ENCODE results near the gene NALCN.
"Not testable (repeated sequence)": the region's sequence is repeated elsewhere in the genome, so short reads cannot be mapped to it uniquely, and the experiment has no call there.

Gene NALCN

GRCh38 chr13:101331731-101332130, 84.6 kb downstream of the NALCN start:
- DNase-seq, result no peak

- DNase-seq, result no peak
These were observed 88.4 kb downstream of the NALCN start for GRCh38 chr13:101327871-101328270.

- DNase-seq, result no peak
These were observed 89.6 kb downstream of the NALCN start for GRCh38 chr13:101326710-101327109.

GRCh38 chr13:101325423-101325822, 90.9 kb downstream of the NALCN start:
- peak; percentile 11 for DNase-seq

GRCh38 chr13:101323601-101324000, 92.7 kb downstream of the NALCN start:
- DNase-seq, result no peak

GRCh38 chr13:101317986-101318523, 98.3 kb downstream of the NALCN start:
- DNase-seq, result no peak

GRCh38 chr13:101313479-101313878, 102.8 kb downstream of the NALCN start:
- not testable (repeated sequence) for DNase-seq

GRCh38 chr13:101309014-101309619, 107.2 kb downstream of the NALCN start:
- no peak for DNase-seq

GRCh38 chr13:101308247-101309013, 107.9 kb downstream of the NALCN start:
- no peak for DNase-seq

- no peak for DNase-seq
These were observed 109.1 kb downstream of the NALCN start for GRCh38 chr13:101307181-101307701.

- DNase-seq, result no peak
These were observed 109.5 kb downstream of the NALCN start for GRCh38 chr13:101306773-101307172.

- DNase-seq, result no peak
These were observed 110.3 kb downstream of the NALCN start for GRCh38 chr13:101305981-101306411.

- no peak for DNase-seq
These were observed 112.8 kb downstream of the NALCN start for GRCh38 chr13:101303521-101303920.

- no peak for DNase-seq
These were observed 115.3 kb downstream of the NALCN start for GRCh38 chr13:101301053-101301452.

- DNase-seq, result no peak
These were observed 115.8 kb downstream of the NALCN start for GRCh38 chr13:101300531-101300930.

- no peak for DNase-seq
These were observed 117.8 kb downstream of the NALCN start for GRCh38 chr13:101298517-101298916.

- DNase-seq, result no peak
These were observed 118.5 kb downstream of the NALCN start for GRCh38 chr13:101297794-101298193.

- DNase-seq, result no peak
These were observed 123.6 kb downstream of the NALCN start for GRCh38 chr13:101292711-101293110.

GRCh38 chr13:101291646-101292515, 124.4 kb downstream of the NALCN start:
- no peak for DNase-seq

GRCh38 chr13:101291206-101291605, 125.1 kb downstream of the NALCN start:
- no peak for DNase-seq

- peak; percentile 73 for DNase-seq
These were observed 126.5 kb downstream of the NALCN start for GRCh38 chr13:101289764-101290163.

- no peak for DNase-seq
These were observed 132.5 kb downstream of the NALCN start for GRCh38 chr13:101283782-101284181.

GRCh38 chr13:101272886-101273285, 143.4 kb downstream of the NALCN start:
- DNase-seq, result no peak

Data from NCI-H69 (cell line).